ENCODE data around the gene EYA4. TPM values are rescaled to one million over a fixed set of nuclear protein-coding genes. Genes with fewer than 3 reads are reported as not detected.
A peak's percentile ranks its signal among the peaks of the same experiment; 100 is the strongest.

Gene EYA4
- polyA plus RNA-seq, 2 of the 4 experiments (the other 2 are of a cell fraction) = 14.4 to 28.3 TPM

GRCh38 chr6:133244519-133244918, 3.4 kb downstream of the EYA4 start:
- no peak for TF ChIP-seq PHF8 (IDR thresholded peaks at IDR 0.05; ENCODE audit: borderline replicate concordance, low read depth)
- TF ChIP-seq MAFK (IDR thresholded peaks at IDR 0.05; ENCODE audit: partially characterized antibody) = no peak
- FAIRE-seq (no peak), DNase-seq (ENCODE audit: low read depth in 1 of 2, low spot score in 1 of 2) (no peak), ATAC-seq (no peak)
- Histone ChIP-seq H3K4me2 (peak overlapping the region; percentile 96), H3K27ac (peak overlapping the region in 1 of 2 experiments; percentile 40; a peak in 2 of 6 replicates), H3K4me3 (0 out of 3 replicates have a peak overlapping the region, but pooled peaks have one; percentile 69), H3K9me3 (no peaks in the 10 kb centered on the region), H3K4me1 (peaks cover 58% of the 10 kb centered on the region)
- POLR2A ChIA-PET = no interaction called here
- CTCF ChIA-PET = interaction anchor here (0.8 kb wide), 1 partner anchor 283 kb away, joined by 3 read pairs; no protein-coding TSS in a partner anchor
- WGBS (ENCODE audit: missing lambda C conversion rate) = 7% methylated on average over 4 of the region's 4 CpGs

GRCh38 chr6:133245007-133245406, 3.9 kb downstream of the EYA4 start:
- Histone ChIP-seq H3K27ac (peak overlapping the region in 1 of 2 experiments; percentile 40; a peak in 1 of 6 replicates), H3K9me3 (no peaks in the 10 kb centered on the region), H3K4me1 (peaks cover 55% of the 10 kb centered on the region), H3K4me3 (0 out of 3 replicates have a peak overlapping the region, but pooled peaks have one; percentile 69), H3K4me2 (peak overlapping the region; percentile 96)
- DNase-seq (ENCODE audit: low read depth in 1 of 2, low spot score in 1 of 2) = no peak
- POLR2A ChIA-PET = no interaction called here
- ATAC-seq = no peak
- 0% methylated on average over 1 of the region's 1 CpG for WGBS (ENCODE audit: missing lambda C conversion rate)
- no peak for FAIRE-seq
- TF ChIP-seq MAX (IDR thresholded peaks at IDR 0.05) (no peak), HMGXB4 (CRISPR knock-in tag; IDR thresholded peaks at IDR 0.05; ENCODE audit: borderline replicate concordance) (no peak), CBX2 (IDR thresholded peaks at IDR 0.05; ENCODE audit: borderline replicate concordance, low read depth) (no peak), BHLHE40 (IDR thresholded peaks at IDR 0.05; ENCODE audit: low read depth, low read length) (no peak), MYC (IDR thresholded peaks at IDR 0.05; ENCODE audit: borderline replicate concordance, low read length) (no peak)
- CTCF ChIA-PET = interaction anchor here (0.8 to 1.4 kb wide), 2 partner anchors 53 to 283 kb away, joined by 3 to 4 read pairs; no protein-coding TSS in a partner anchor

- TF ChIP-seq TP53 (CRISPR knock-in tag; IDR thresholded peaks at IDR 0.05) = no peak
- no peak for TF ChIP-seq ZFP36 (IDR thresholded peaks at IDR 0.05; ENCODE audit: borderline replicate concordance, partially characterized antibody)
- TF ChIP-seq HEYL (CRISPR knock-in tag; IDR thresholded peaks at IDR 0.05) = no peak
- TF ChIP-seq ATOH8 (CRISPR knock-in tag; IDR thresholded peaks at IDR 0.05; ENCODE audit: low read depth) = no peak
- no peak for TF ChIP-seq HDAC2 (IDR thresholded peaks at IDR 0.05)
- no peak for TF ChIP-seq POLR2A (IDR thresholded peaks at IDR 0.05; ENCODE audit: low read length)
- TF ChIP-seq POLR2AphosphoS2 (conservative IDR thresholded peaks at IDR 0.05; ENCODE audit: low read length) = no peak
- TF ChIP-seq JUNB (IDR thresholded peaks at IDR 0.05) = no peak
- no peak for TF ChIP-seq USF2 (IDR thresholded peaks at IDR 0.05)
- TF ChIP-seq FOSB (CRISPR knock-in tag; IDR thresholded peaks at IDR 0.05) = no peak
- TF ChIP-seq BHLHE40 (IDR thresholded peaks at IDR 0.05; ENCODE audit: low read depth, low read length) = no peak
- TF ChIP-seq RCOR1 (IDR thresholded peaks at IDR 0.05; ENCODE audit: low read depth, low read length) = no peak
- TF ChIP-seq CEBPB (IDR thresholded peaks at IDR 0.05) = no peak
- TF ChIP-seq RARB (CRISPR knock-in tag; IDR thresholded peaks at IDR 0.05) = no peak
- TF ChIP-seq EP300 (IDR thresholded peaks at IDR 0.05) = no peak
- TF ChIP-seq NR3C1 (IDR thresholded peaks at IDR 0.05) = no peak
- Histone ChIP-seq H3K9me3 (no peaks in the 10 kb centered on the region), H3K4me1 (peaks cover 54% of the 10 kb centered on the region), H3K4me2 (peak overlapping the region; percentile 96), H3K4me3 (no peak overlapping the region; the same call in 2 of the 3 replicates), H3K27ac (peak overlapping the region; percentile 40 to 56; a peak in 3 of 6 replicates)
- ChIA-PET CTCF (interaction anchor here (0.8 to 1.4 kb wide), 2 partner anchors 53 to 284 kb away, joined by 3 to 4 read pairs; no protein-coding TSS in a partner anchor), POLR2A (no interaction called here)
- DNase-seq (ENCODE audit: low read depth in 1 of 2, low spot score in 1 of 2) (peak in 1 of 2 experiments; percentile 17), FAIRE-seq (no peak), ATAC-seq (no peak)
- 31% methylated on average over 2 of the region's 2 CpGs for WGBS (ENCODE audit: missing lambda C conversion rate)
Observed at GRCh38 chr6:133245422-133245903, 4.3 kb downstream of the EYA4 start.
